ENCODE results near the gene IDH3G. TPM values are rescaled to one million over a fixed set of nuclear protein-coding genes. Genes with fewer than 3 reads are reported as not detected.

Gene IDH3G
- total and polyA plus RNA-seq, 2 of the 8 experiments (the other 6 are each of a cell fraction or from before 2014, with no cell fraction given), result 39.4 to 66.7 TPM

GRCh38 chrX:153775293-153776119, 18.7 kb downstream of the IDH3G start:
- Histone ChIP-seq H4K5ac (ENCODE audit: insufficient read length, low read depth, low read length) (no peak overlapping the region), H3K4me2 (ENCODE audit: insufficient read depth in 1 of 2, low read depth in 2 of 2, low read length in 2 of 2) (no peak overlapping the region), H3K23ac (ENCODE audit: insufficient read length) (no peak overlapping the region), H3K27ac (ENCODE audit: low read depth, low read length) (no peak overlapping the region), H3K9ac (replicated peaks in 1 of 4; ENCODE audit: extremely low read depth in 1 of 4, low read depth in 3 of 4, low read length in 3 of 4) (no peak overlapping the region), H3K56ac (replicated peaks; ENCODE audit: insufficient read length, low read depth, low read length) (no peak overlapping the region), H3K27me3 (replicated peaks in 1 of 4; ENCODE audit: control insufficient read depth in 3 of 4, extremely low read depth in 1 of 4, insufficient read depth in 3 of 4, low read length in 3 of 4) (no peaks in the 10 kb centered on the region), H2AFZ (ENCODE audit: low read length) (no peak overlapping the region), H3K4me1 (replicated peaks in 1 of 4; ENCODE audit: control insufficient read depth in 3 of 4, insufficient read depth in 4 of 4, low read length in 3 of 4) (no peaks in the 10 kb centered on the region), H3K9me3 (ENCODE audit: insufficient read depth in 2 of 2, low read depth in 1 of 2, low read length in 1 of 2) (no peaks in the 10 kb centered on the region), H3K4ac (replicated peaks; ENCODE audit: insufficient read length, low read depth, low read length) (no peak overlapping the region), H2BK20ac (ENCODE audit: low read length) (no peak overlapping the region), H4K91ac (replicated peaks; ENCODE audit: insufficient read length, low read length) (no peak overlapping the region), H2AK5ac (ENCODE audit: low read depth, low read length) (no peak overlapping the region), H3K79me2 (ENCODE audit: control insufficient read depth in 1 of 2, insufficient read depth in 2 of 2, low read length in 2 of 2) (no peaks in the 10 kb centered on the region), H3K23me2 (ENCODE audit: low read depth, low read length) (no peaks in the 10 kb centered on the region), H4K20me1 (replicated peaks in 1 of 2; ENCODE audit: control insufficient read depth in 1 of 2, insufficient read depth in 2 of 2, low read length in 2 of 2) (no peaks in the 10 kb centered on the region), H2BK5ac (ENCODE audit: low read depth, low read length) (no peak overlapping the region), H4K8ac (ENCODE audit: extremely low read depth, insufficient read depth, low read length) (no peak overlapping the region), H2BK12ac (ENCODE audit: low read depth, low read length) (no peak overlapping the region), H3K18ac (ENCODE audit: extremely low read depth, low read length) (no peak overlapping the region), H3K4me3 (ENCODE audit: extremely low read depth in 1 of 4, insufficient read depth in 2 of 4, low read depth in 3 of 4, low read length in 4 of 4) (no peak overlapping the region), H3K36me3 (ENCODE audit: control insufficient read depth in 2 of 4, insufficient read depth in 4 of 4, low read length in 3 of 4) (no peaks in the 10 kb centered on the region), H3K14ac (ENCODE audit: insufficient read length) (no peak overlapping the region), H2BK120ac (replicated peaks; ENCODE audit: low read depth, low read length) (no peak overlapping the region), H3K79me1 (ENCODE audit: low read depth, low read length) (no peaks in the 10 kb centered on the region), H2BK15ac (ENCODE audit: low read length) (no peak overlapping the region)
- ChIA-PET CTCF (ENCODE audit: partially characterized antibody) (interaction anchor here (1.5 kb wide), 1 partner anchor 143 kb away, joined by 3 read pairs; no protein-coding TSS in a partner anchor), POLR2A (ENCODE audit: partially characterized antibody) (interaction anchor here (0.7 kb wide), 1 partner anchor 9 kb away, joined by 3 read pairs; no protein-coding TSS in a partner anchor)
- FAIRE-seq (no peak), DNase-seq (ENCODE audit: low read depth in 1 of 2, low spot score in 2 of 2) (no peak)
- 95% methylated on average over 13 of the region's 42 CpGs; no CpG with 5 or more reads in 1 of the 2 experiments for WGBS, 2 experiments (ENCODE audit: extremely low coverage in 1 of 2, insufficient coverage in 1 of 2, insufficient read length in 1 of 2, insufficient replicate concordance in 2 of 2, low coverage in 1 of 2, low lambda C conversion rate in 2 of 2, missing lambda C conversion rate in 1 of 2)
- no peak for TF ChIP-seq POU5F1 (IDR thresholded peaks at IDR 0.05; ENCODE audit: low read depth, low read length)
- no peak for TF ChIP-seq TAF1 (IDR thresholded peaks at IDR 0.05; ENCODE audit: low read depth, low read length)
- no peak for TF ChIP-seq CBX8 (IDR thresholded peaks at IDR 0.05; ENCODE audit: borderline replicate concordance, low read depth, low read length)
- no peak for TF ChIP-seq ZNF274 (IDR thresholded peaks at IDR 0.05; ENCODE audit: borderline replicate concordance, extremely low read depth, low read length)
- TF ChIP-seq EP300 (IDR thresholded peaks at IDR 0.05; ENCODE audit: borderline replicate concordance in 1 of 2, low read depth in 2 of 2, low read length in 2 of 2), result no peak
- TF ChIP-seq NANOG (IDR thresholded peaks at IDR 0.05; ENCODE audit: insufficient read depth, low read depth, low read length, poor library complexity, severe bottlenecking), result no peak
- TF ChIP-seq KDM1A (IDR thresholded peaks at IDR 0.05; ENCODE audit: borderline replicate concordance, low read length), result no peak

All from H1 (cell line).